AG04450 (cell line): ENCODE measurements around the gene C1orf116. TPM values are rescaled to one million over a fixed set of nuclear protein-coding genes. Genes with fewer than 3 reads are reported as not detected.

Experiments used
- CTCF ChIA-PET: fragments of 300-600, 350-600 bp; formaldehyde crosslinking; extraction: SDS; loops from one replicate; lab custom pipeline; 2022; ENCODE audit warnings: antibody characterized with exemption, inconsistent platforms; lab: Charles Lee
- POLR2A ChIA-PET: fragments of 350-600 bp; formaldehyde crosslinking; extraction: SDS; loops from one replicate; lab custom pipeline; 2021; ENCODE audit warnings: antibody characterized with exemption, inconsistent platforms; lab: Yijun Ruan, JAX
- DNase-seq: peaks from one replicate; pipeline ENCODE4 v3.0.0-alpha.2; 2011; ENCODE audit warnings: low read depth, low spot score
- H3K27ac ChIP-seq: one replicate; pipeline ENCODE4 v1.5.1; 2012; ENCODE audit warnings: low read depth, low read length, control low read depth
- H3K27me3 ChIP-seq: one replicate; pipeline ENCODE4 v1.6.0; 2012; ENCODE audit warnings: low read length; ENCODE audit not compliant: control insufficient read depth, insufficient read depth
- H3K4me3 ChIP-seq: 2 replicates; pipeline ENCODE4 v1.5.1; 2011; ENCODE audit warnings: mild to moderate bottlenecking, low read depth, low read length, control low read depth
- H3K9me3 ChIP-seq: 2 replicates; pipeline ENCODE4 v1.5.1; 2012; ENCODE audit warnings: low read length; ENCODE audit not compliant: control insufficient read depth, insufficient read depth
- polyA plus RNA-seq: library from polyadenylated mRNA; depleted of rRNA; stranded (reverse); fragments of >200 nt; gene quantifications from 2 replicates; pipeline ENCODE4 v1.2.3, GENCODE V29; 2011; rRNA removed
- TF ChIP-seq, protein P1 (sequence below): IDR thresholded peaks from 2 replicates; pipeline ENCODE4 v1.5.1; 2011; ENCODE audit warnings: low read depth, low read length, control low read depth, inconsistent platforms

C1orf116 gene
- polyA plus RNA-seq, 1 experiment: not detected

DNA sequence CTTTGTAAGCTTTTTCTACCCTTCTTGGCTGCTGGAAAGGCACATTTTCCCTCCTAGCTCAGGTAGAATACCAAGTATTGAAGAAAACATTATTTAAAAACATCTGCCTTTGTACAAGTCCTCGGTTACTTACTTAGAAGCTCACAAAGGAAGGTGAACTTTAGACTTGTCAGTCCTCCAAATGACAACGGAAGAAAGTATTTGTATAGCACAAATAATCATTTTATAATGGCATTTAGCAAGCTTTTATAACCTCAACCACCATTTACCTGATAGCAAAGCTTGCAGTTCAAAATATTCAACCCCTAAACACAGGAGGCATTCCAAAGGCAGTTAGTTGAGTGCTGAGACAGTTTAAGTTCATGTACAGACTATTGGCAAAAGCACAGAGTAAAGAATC, 59.8 kb downstream of the C1orf116 start:
- Histone ChIP-seq H3K4me3 (no peak overlapping the region), H3K9me3 (no peaks in the 10 kb centered on the region), H3K27ac (no peak overlapping the region), H3K27me3 (peaks cover 29% of the 10 kb centered on the region)
- ChIA-PET POLR2A (interaction anchor here (0.8 kb wide), 1 partner anchor 63 kb away, joined by 4 read pairs; no protein-coding TSS in a partner anchor), CTCF (interaction anchor here (0.9 to 3.3 kb wide), 3 partner anchors 9 to 309 kb away, joined by 3 to 18 read pairs (median 3); no protein-coding TSS in a partner anchor)
- TF ChIP-seq, protein P1, sequence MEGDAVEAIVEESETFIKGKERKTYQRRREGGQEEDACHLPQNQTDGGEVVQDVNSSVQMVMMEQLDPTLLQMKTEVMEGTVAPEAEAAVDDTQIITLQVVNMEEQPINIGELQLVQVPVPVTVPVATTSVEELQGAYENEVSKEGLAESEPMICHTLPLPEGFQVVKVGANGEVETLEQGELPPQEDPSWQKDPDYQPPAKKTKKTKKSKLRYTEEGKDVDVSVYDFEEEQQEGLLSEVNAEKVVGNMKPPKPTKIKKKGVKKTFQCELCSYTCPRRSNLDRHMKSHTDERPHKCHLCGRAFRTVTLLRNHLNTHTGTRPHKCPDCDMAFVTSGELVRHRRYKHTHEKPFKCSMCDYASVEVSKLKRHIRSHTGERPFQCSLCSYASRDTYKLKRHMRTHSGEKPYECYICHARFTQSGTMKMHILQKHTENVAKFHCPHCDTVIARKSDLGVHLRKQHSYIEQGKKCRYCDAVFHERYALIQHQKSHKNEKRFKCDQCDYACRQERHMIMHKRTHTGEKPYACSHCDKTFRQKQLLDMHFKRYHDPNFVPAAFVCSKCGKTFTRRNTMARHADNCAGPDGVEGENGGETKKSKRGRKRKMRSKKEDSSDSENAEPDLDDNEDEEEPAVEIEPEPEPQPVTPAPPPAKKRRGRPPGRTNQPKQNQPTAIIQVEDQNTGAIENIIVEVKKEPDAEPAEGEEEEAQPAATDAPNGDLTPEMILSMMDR: no peak
- no peak for DNase-seq

DNA sequence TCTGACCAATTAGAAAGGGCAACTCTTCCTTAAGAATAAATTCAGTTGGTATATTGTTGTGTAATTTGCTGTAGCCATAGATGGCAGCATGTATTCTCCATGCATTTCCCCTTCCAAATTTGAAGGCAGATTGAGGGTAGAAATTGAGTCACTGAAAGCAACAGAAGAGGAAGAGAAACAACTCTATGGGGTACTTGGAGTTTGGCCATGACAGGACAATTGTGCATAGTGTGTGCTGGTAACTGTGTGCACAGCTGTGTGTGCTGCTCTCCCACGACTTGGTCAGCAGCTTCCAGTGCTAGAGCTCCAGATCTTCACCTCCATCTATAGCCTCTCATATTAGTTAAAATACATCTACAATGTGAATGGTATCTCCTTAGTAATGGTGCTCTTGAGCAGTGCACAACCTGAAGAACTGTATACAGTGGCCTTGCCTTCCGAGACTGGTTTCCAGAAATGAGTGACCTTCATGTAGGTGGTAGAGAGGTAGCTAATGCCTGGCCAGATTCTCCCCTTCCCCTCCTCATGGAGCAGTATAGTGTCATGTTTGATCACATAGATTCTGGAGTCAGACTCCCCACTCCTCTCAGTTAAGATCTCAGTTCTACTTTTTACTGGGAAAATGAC, 61.4 kb downstream of the C1orf116 start:
- TF ChIP-seq, protein P1: no peak

DNA sequence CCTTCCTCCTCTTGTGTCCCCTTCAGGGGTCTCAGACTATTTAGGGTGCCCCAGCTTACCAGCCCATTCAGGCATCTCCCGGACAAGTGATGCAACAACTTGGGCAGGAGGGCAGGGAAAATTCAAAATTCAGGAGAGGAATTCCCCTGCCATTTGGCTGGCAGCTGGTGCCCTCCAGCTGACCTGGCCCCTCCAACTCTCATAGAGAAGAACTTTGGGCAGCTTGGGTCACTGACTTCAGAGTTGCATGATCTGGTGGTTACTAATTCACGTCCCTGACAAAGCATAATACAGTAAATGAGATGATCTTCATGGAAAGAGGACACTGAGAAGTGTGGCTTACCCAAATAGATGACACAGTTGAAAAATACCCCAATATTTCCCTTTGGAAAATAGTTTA, 62.1 kb downstream of the C1orf116 start, which contains the start of gene FCAMR:
Gene FCAMR (minus strand): TSS at position 15 of the 400 bp plus-strand sequence. CDS start 335 bp downstream, outside the sequence.
- POLR2A ChIA-PET: no interaction called here
- no peak for DNase-seq
- TF ChIP-seq, protein P1: no peak
- Histone ChIP-seq H3K9me3 (no peaks in the 10 kb centered on the region), H3K27me3 (peaks cover 20% of the 10 kb centered on the region), H3K4me3 (no peak within 1 kb of the TSS), H3K27ac (no peak within 1 kb of the TSS)
- CTCF ChIA-PET: no interaction called here

More for the DNA sequence above, 61.4 kb downstream of the C1orf116 start:
- H3K27ac ChIP-seq: no peak overlapping the region
- ChIA-PET CTCF (no interaction called here), POLR2A (no interaction called here)
- DNase-seq: no peak
- H3K4me3 ChIP-seq: no peak overlapping the region
- peaks cover 23% of the 10 kb centered on the region for H3K27me3 ChIP-seq
- no peaks in the 10 kb centered on the region for H3K9me3 ChIP-seq

DNA sequence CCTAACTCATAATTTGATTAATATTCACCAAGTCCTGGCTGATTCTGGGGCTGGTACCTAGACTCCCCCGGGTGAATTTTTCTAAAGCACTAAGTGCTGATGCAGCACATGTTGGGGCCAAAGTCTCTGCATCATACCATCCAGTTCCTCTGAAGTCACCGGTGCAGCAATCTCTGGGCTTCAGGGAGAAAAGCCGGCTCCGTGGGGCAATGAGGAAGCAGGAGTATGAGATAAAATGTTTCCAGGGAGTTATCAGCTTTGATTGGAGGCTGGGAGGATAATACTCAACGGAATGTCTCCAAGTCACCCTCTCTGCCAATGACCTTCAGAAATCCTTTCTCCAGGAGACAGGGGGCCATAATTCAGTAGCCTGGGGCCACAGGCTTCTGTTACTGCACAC, 63.5 kb downstream of the C1orf116 start:
- Histone ChIP-seq H3K27ac (no peak overlapping the region), H3K4me3 (no peak overlapping the region), H3K27me3 (peaks cover 20% of the 10 kb centered on the region), H3K9me3 (no peaks in the 10 kb centered on the region)
- ChIA-PET POLR2A (no interaction called here), CTCF (interaction anchor here (1.2 kb wide), 1 partner anchor 13 kb away, joined by 3 read pairs; no protein-coding TSS in a partner anchor)
- DNase-seq: no peak
- TF ChIP-seq, protein P1: no peak

Other genes with a start within 250 kb of the C1orf116 start
- gene IL20, start 167.1 kb downstream of the C1orf116 start, polyA plus RNA-seq: not detected in 2 replicates
- 0.60 and 0.73 TPM in 2 replicates for gene IL24, start 135.3 kb downstream of the C1orf116 start, polyA plus RNA-seq
- gene FCMR, start 110.8 kb downstream of the C1orf116 start, polyA plus RNA-seq: 1.1 and 1.2 TPM in 2 replicates
- gene PIGR, start 86.3 kb downstream of the C1orf116 start, polyA plus RNA-seq: not detected in 2 replicates
- gene FCAMR, start 62.3 kb downstream of the C1orf116 start, polyA plus RNA-seq: not detected in 2 replicates
- 2.5 and 3.2 TPM in 2 replicates for gene YOD1, start 18.5 kb upstream of the C1orf116 start, polyA plus RNA-seq
- gene PFKFB2, start 20.5 kb upstream of the C1orf116 start, polyA plus RNA-seq: 1.7 TPM in 2 replicates
- not detected in 2 replicates for gene C4BPB, start 56.1 kb upstream of the C1orf116 start, polyA plus RNA-seq
- not detected in 2 replicates for gene C4BPA, start 71.5 kb upstream of the C1orf116 start, polyA plus RNA-seq